ENCODE results near the gene TSHZ2.

The TSHZ2 gene

GRCh38 chr20:53480913-53481312, 508.8 kb downstream of the TSHZ2 start:
- Histone ChIP-seq H3K4me3 (no peak overlapping the region), H3K27ac (no peak overlapping the region)
- no peak for DNase-seq (ENCODE audit: low spot score)
- TF ChIP-seq, protein P1, sequence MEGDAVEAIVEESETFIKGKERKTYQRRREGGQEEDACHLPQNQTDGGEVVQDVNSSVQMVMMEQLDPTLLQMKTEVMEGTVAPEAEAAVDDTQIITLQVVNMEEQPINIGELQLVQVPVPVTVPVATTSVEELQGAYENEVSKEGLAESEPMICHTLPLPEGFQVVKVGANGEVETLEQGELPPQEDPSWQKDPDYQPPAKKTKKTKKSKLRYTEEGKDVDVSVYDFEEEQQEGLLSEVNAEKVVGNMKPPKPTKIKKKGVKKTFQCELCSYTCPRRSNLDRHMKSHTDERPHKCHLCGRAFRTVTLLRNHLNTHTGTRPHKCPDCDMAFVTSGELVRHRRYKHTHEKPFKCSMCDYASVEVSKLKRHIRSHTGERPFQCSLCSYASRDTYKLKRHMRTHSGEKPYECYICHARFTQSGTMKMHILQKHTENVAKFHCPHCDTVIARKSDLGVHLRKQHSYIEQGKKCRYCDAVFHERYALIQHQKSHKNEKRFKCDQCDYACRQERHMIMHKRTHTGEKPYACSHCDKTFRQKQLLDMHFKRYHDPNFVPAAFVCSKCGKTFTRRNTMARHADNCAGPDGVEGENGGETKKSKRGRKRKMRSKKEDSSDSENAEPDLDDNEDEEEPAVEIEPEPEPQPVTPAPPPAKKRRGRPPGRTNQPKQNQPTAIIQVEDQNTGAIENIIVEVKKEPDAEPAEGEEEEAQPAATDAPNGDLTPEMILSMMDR (IDR thresholded peaks at IDR 0.05), result no peak

GRCh38 chr20:53487461-53488200, 515.5 kb downstream of the TSHZ2 start:
- no peak overlapping the region for H3K27ac ChIP-seq
- no peak for DNase-seq (ENCODE audit: low spot score)
- TF ChIP-seq, protein P1 (IDR thresholded peaks at IDR 0.05), result no peak

GRCh38 chr20:53488775-53489272, 516.7 kb downstream of the TSHZ2 start:
- Histone ChIP-seq H3K27ac (no peak overlapping the region), H3K4me3 (no peak overlapping the region)
- TF ChIP-seq, protein P1 (IDR thresholded peaks at IDR 0.05), result no peak
- no peak for DNase-seq (ENCODE audit: low spot score)

More at GRCh38 chr20:53487461-53488200, 515.5 kb downstream of the TSHZ2 start:
- no peak overlapping the region for H3K4me3 ChIP-seq

DNA sequence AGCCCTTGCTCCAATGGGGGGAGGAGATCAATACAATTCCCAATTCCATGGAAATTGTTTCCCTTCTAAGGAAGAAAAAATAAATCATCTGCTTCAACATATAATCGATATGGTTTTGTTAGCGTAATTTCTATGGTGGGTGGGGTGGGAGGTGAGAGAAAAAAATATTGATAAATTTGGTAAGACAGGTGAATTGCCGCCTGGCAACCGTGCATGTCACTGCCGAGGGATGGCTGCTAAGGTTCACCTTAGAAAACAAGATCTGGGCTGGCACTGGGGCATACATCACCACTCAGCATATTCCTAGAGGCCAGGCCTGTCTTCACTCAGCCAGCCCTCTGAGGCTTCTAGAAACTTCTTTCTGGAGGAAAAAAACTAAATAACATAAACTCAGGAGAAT, 517.4 kb downstream of the TSHZ2 start:
- Histone ChIP-seq H3K4me3 (no peak overlapping the region), H3K27ac (no peak overlapping the region)
- TF ChIP-seq, protein P1 (IDR thresholded peaks at IDR 0.05), result no peak
- DNase-seq (ENCODE audit: low spot score), result no peak

DNA sequence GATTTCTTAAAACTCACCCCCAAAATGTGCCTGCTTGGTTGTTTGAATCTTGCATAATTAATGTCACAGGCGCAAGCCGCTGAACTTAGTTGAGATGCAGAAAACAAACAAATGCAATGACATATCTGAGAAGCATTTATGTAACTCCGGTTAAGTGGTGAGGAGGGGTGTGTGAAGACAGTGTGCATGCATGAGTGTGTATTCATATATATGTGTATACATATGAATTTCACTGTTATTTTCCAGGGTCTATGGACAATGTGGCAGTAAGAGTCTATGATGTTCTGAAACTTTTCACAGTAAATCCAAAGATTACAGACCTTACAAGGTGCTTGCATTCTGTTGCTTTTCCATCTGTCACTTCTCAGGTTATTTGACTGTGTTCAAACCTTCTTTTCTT, 518.5 kb downstream of the TSHZ2 start:
- H3K27ac ChIP-seq, result no peak overlapping the region
- DNase-seq (ENCODE audit: low spot score), result no peak
- TF ChIP-seq, protein P1 (IDR thresholded peaks at IDR 0.05), result no peak
- H3K4me3 ChIP-seq, result no peak overlapping the region

GRCh38 chr20:53491462-53491861, 519.3 kb downstream of the TSHZ2 start:
- TF ChIP-seq, protein P1 (IDR thresholded peaks at IDR 0.05), result no peak
- no peak for DNase-seq (ENCODE audit: low spot score)
- no peak overlapping the region for H3K4me3 ChIP-seq
- H3K27ac ChIP-seq, result no peak overlapping the region

DNA sequence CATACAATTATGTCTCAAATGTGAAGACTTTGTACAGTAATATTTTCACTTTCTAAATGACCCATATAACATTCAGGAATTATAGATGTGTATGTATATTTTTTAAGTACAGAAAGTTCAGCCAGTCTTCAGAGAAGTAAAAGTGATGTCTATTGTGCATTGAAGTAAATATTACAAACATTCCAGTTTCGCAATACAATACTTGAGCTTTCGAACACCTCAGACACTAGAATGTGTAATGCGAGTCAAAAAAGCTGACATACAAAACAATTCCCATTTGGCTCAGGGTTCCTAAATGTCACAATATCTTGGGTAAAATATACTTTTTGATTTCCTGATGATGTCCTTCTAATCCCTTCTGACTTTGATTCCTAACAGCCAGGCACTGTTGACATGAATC, 520.1 kb downstream of the TSHZ2 start:
- no peak overlapping the region for H3K27ac ChIP-seq
- H3K4me3 ChIP-seq, result no peak overlapping the region
- TF ChIP-seq, protein P1 (IDR thresholded peaks at IDR 0.05), result no peak

More for the DNA sequence above, 520.1 kb downstream of the TSHZ2 start:
- DNase-seq (ENCODE audit: low spot score), result no peak

Measured in coronary artery (tissue), 2 donors.